K562 (cell line): ENCODE measurements around the gene RAMP2. TPM values are rescaled to one million over a fixed set of nuclear protein-coding genes. Genes with fewer than 3 reads are reported as not detected.

Experiments
- ATAC-seq: fragments of 200-7000 bp; cut with Tn5 transposase; 3 replicates; pipeline ENCODE4 v1.9.1; 2020; ENCODE audit warnings: moderate library complexity
- BruUV-seq: library from RNA; stranded (reverse); fragments of 400-500 nt; replicated peaks from 2 replicates; lab custom pipeline; 2021; lab: Mats Ljungman, UMichigan
- CTCF ChIA-PET: fragments of 300-600 bp; formaldehyde crosslinking; extraction: SDS; loops from one replicate; lab custom pipeline; 2021; ENCODE audit warnings: low intra/inter-chr PET ratio; lab: Yijun Ruan, JAX
- POLR2A ChIA-PET: fragments of 300-600, 350-650 bp; sonication (Branson Sonifier 250); formaldehyde crosslinking; extraction: SDS; loops from one replicate; lab custom pipeline; 2021; ENCODE audit warnings: antibody characterized with exemption, inconsistent platforms; lab: Yijun Ruan, JAX
- DNase-seq, 4 experiments: peaks; one replicate each; pipeline versions ENCODE4 v3.0.0 to v3.0.0-alpha.2; 2011 to 2018; ENCODE audit warnings: low spot score in 3 of 4, mixed read lengths in 3 of 4; ENCODE audit errors: extremely low read depth in 1 of 4
- FAIRE-seq: peaks from 2 replicates; lab custom pipeline; 2011; peaks lifted over from hg19 to GRCh38; lab: Jason Lieb, UNC
- H2AFZ ChIP-seq: 2 replicates; pipeline ENCODE4 v1.6.0; 2011; ENCODE audit warnings: low read depth, low read length, control low read depth, inconsistent platforms
- H3K27ac ChIP-seq: fragments of 200-600 bp; 3 replicates; pipeline ENCODE4 v1.8.0; 2011; ENCODE audit warnings: low read depth, mild to moderate bottlenecking, control low read depth, inconsistent platforms, low read length, moderate library complexity, mixed read lengths; ENCODE audit errors: extremely low read depth
- H3K27me3 ChIP-seq, 2 experiments: fragments of 300-600 bp in 1 of 2; 2 replicates in 1 of 2; 3 replicates in 1 of 2; pipeline versions ENCODE4 v1.6.0 to v1.8.0; 2011; ENCODE audit warnings: inconsistent platforms in 2 of 2, low read length in 2 of 2, mild to moderate bottlenecking in 1 of 2, mixed read lengths in 1 of 2, moderate library complexity in 1 of 2; ENCODE audit not compliant: control insufficient read depth in 2 of 2, insufficient read depth in 2 of 2
- H3K36me3 ChIP-seq: fragments of 300-600 bp; 3 replicates; pipeline ENCODE4 v1.8.0; 2011; ENCODE audit warnings: mild to moderate bottlenecking, low read length, inconsistent platforms; ENCODE audit not compliant: control insufficient read depth, insufficient read depth
- H3K4me1 ChIP-seq, 2 experiments: fragments of 200-600 bp in 1 of 2; replicated peaks in 1 of 2; 2 replicates in 1 of 2; 3 replicates in 1 of 2; pipeline versions ENCODE4 v1.5.1 to v1.8.0; 2011; ENCODE audit warnings: inconsistent platforms in 2 of 2, low read length in 2 of 2, mild to moderate bottlenecking in 1 of 2, mixed read lengths in 1 of 2, moderate library complexity in 1 of 2; ENCODE audit not compliant: control insufficient read depth in 2 of 2, insufficient read depth in 2 of 2
- H3K4me2 ChIP-seq: 2 replicates; pipeline ENCODE4 v1.6.1; 2011; ENCODE audit warnings: low read length, control low read depth, inconsistent platforms, mixed read lengths; ENCODE audit not compliant: insufficient read depth
- H3K4me3 ChIP-seq: fragments of 200-600 bp; sonication (generic), shearing (Covaris generic); 2 replicates; pipeline ENCODE4 v1.5.1; 2016; ENCODE audit warnings: control low read depth, inconsistent platforms
- H3K79me2 ChIP-seq: fragments of 200-600 bp; 3 replicates; pipeline ENCODE4 v1.8.0; 2011; ENCODE audit warnings: low read length, inconsistent platforms; ENCODE audit not compliant: control insufficient read depth, insufficient read depth
- H3K9ac ChIP-seq, 2 experiments: 2 replicates each; pipeline versions ENCODE4 v1.6.0 to v1.6.1; 2011; ENCODE audit warnings: low read depth in 2 of 2, low read length in 2 of 2, control low read depth in 1 of 2, inconsistent platforms in 1 of 2, mild to moderate bottlenecking in 1 of 2, mixed read lengths in 1 of 2; ENCODE audit not compliant: insufficient read depth in 1 of 2
- H3K9me1 ChIP-seq: one replicate; pipeline ENCODE4 v1.6.0; 2011; ENCODE audit warnings: inconsistent platforms, mild to moderate bottlenecking, low read length, moderate library complexity; ENCODE audit not compliant: control insufficient read depth, insufficient read depth
- H3K9me3 ChIP-seq: replicated peaks from 2 replicates; pipeline ENCODE4 v1.5.1; 2011; ENCODE audit warnings: low read depth, low read length, inconsistent platforms; ENCODE audit not compliant: control insufficient read depth, insufficient read depth
- H4K20me1 ChIP-seq: replicated peaks from 2 replicates; pipeline ENCODE4 v1.6.1; 2011; ENCODE audit warnings: low read length, inconsistent platforms, mixed read lengths; ENCODE audit not compliant: control insufficient read depth, insufficient read depth
- HMBOX1 ChIP-seq: sonication (generic); IDR thresholded peaks from 2 replicates; pipeline ENCODE4 v1.6.1; 2016
- HNRNPUL1 ChIP-seq: fragments of 200-400 bp; formaldehyde crosslinking; IDR thresholded peaks from 2 replicates; pipeline ENCODE4 v1.6.1; 2017; ENCODE audit warnings: low read length
- JUNB ChIP-seq: fragments of 450-650 bp; formaldehyde crosslinking; conservative IDR thresholded peaks from 2 replicates; pipeline ENCODE4 v1.4.0; 2020; ENCODE audit warnings: mild to moderate bottlenecking
- KAT8 ChIP-seq: fragments of 450-650 bp; IDR thresholded peaks from 2 replicates; pipeline ENCODE4 v1.6.1; 2016; ENCODE audit warnings: low read depth, mild to moderate bottlenecking
- PHF8 ChIP-seq: fragments of 200-600 bp; sonication (generic); IDR thresholded peaks from 2 replicates; pipeline ENCODE4 v1.6.1; 2012; ENCODE audit warnings: mixed run types, mild to moderate bottlenecking, inconsistent platforms, low read length, moderate library complexity, borderline replicate concordance
- PKNOX1 ChIP-seq: fragments of 450-650 bp; IDR thresholded peaks from 2 replicates; pipeline ENCODE4 v1.6.1; 2016
- POLR3G ChIP-seq: IDR thresholded peaks from 2 replicates; pipeline ENCODE4 v1.6.1; 2011; ENCODE audit not compliant: insufficient read length, insufficient replicate concordance; ENCODE audit errors: extremely low read depth
- PTBP1 ChIP-seq: fragments of 200-400 bp; formaldehyde crosslinking; IDR thresholded peaks from 2 replicates; pipeline ENCODE4 v1.6.1; 2017; ENCODE audit warnings: low read depth, low read length
- SMARCA5 ChIP-seq: fragments of 450-650 bp; IDR thresholded peaks from 2 replicates; pipeline ENCODE4 v1.6.1; 2016
- SPI1 ChIP-seq: IDR thresholded peaks from 2 replicates; pipeline ENCODE4 v1.6.1; 2011; ENCODE audit warnings: low read depth, low read length, control low read depth, borderline replicate concordance
- ZBTB2 ChIP-seq: fragments of 450-650 bp; IDR thresholded peaks from 2 replicates; pipeline ENCODE4 v1.6.1; 2016; ENCODE audit warnings: antibody characterized with exemption
- ZNF444 ChIP-seq: fragments of 250-450 bp; sonication (Bioruptor Pico); IDR thresholded peaks from 2 replicates; pipeline ENCODE4 v1.4.0; 2020; ENCODE audit warnings: mild to moderate bottlenecking, moderate library complexity
- in situ Hi-C: fragments of 300-500 bp; cut with MboI; formaldehyde crosslinking; loops from 4 replicates; pipeline ENCODE4 v1.15.0; 2018; ENCODE audit warnings: inconsistent platforms, mixed read lengths
- intact Hi-C: fragments of 100-400 bp; cut with micrococcal nuclease; formaldehyde crosslinking; loops from 2 replicates; pipeline ENCODE4 v1.14.2; 2022
- polyA plus RNA-seq, 8 experiments: library from polyadenylated mRNA; depleted of rRNA in 4 of 8; stranded (reverse) in 5 of 8; unstranded in 3 of 8; fragments of >200 nt; fragmentation: Nextera tagmentation in 2 of 8; fragmentation: Illumina TruSeq in 1 of 8; extraction: Ambion mirVana in 2 of 8; extraction: Trizol in 1 of 8; gene quantifications; 2 replicates each; pipeline versions ENCODE4 v1.2.1 to v1.2.3, GENCODE V29; 2011 to 2014; ENCODE audit warnings: inconsistent platforms in 1 of 8, missing spikeins in 1 of 8
- total RNA-seq, 7 experiments: library from RNA; depleted of rRNA in 6 of 7; stranded (reverse); fragments of >200 nt in 6 of 7; fragmentation: Illumina TruSeq in 2 of 7; extraction: Trizol in 2 of 7; gene quantifications; 2 replicates each; pipeline versions ENCODE4 v1.2.1 to v1.2.3, GENCODE V29; 2011 to 2021; ENCODE audit warnings: low replicate concordance in 1 of 7

The RAMP2 gene
- total and polyA plus RNA-seq, 9 of the 15 experiments (the other 6 are each of a cell fraction or from before 2014, with no cell fraction given), result not detected

- Histone ChIP-seq H3K4me1 (peaks cover 11 to 14% of the 10 kb centered on the region in 2 experiments; a peak in 3 of 5 replicates), H3K9me1 (no peaks in the 10 kb centered on the region), H3K9me3 (no peaks in the 10 kb centered on the region), H2AFZ (peak overlapping the region; percentile 87), H3K9ac (no peak overlapping the region), H3K79me2 (no peaks in the 10 kb centered on the region), H3K27me3 (no peaks in the 10 kb centered on the region), H3K27ac (no peak overlapping the region), H3K4me3 (no peak overlapping the region), H3K36me3 (no peaks in the 10 kb centered on the region), H4K20me1 (no peaks in the 10 kb centered on the region), H3K4me2 (peak overlapping the region; percentile 30; the same call in 1 of the 2 replicates)
- TF ChIP-seq SPI1, result peak; percentile 57; the same call in 1 of the 2 replicates
- TF ChIP-seq HMBOX1, result 0 out of 2 replicates have a peak, but pooled peaks have one; percentile 31
- TF ChIP-seq ZNF444 (CRISPR knock-in tag), result no peak
- TF ChIP-seq POLR3G, result no peak
- no peak for TF ChIP-seq KAT8
- no peak for TF ChIP-seq SMARCA5
- no peak for TF ChIP-seq ZBTB2
- TF ChIP-seq PKNOX1, result no peak
- no peak for TF ChIP-seq PTBP1
- no peak for TF ChIP-seq JUNB (CRISPR knock-in tag)
- TF ChIP-seq PHF8, result no peak
- no peak for TF ChIP-seq HNRNPUL1
- intact Hi-C loops, result no loop called here
- ATAC-seq (no peak), DNase-seq (no peak), FAIRE-seq (peak; percentile 29)
- in situ Hi-C loops, result no loop called here
- CTCF ChIA-PET, result no interaction called here
- POLR2A ChIA-PET, result interaction anchor here (1.4 to 1.6 kb wide), 2 partner anchors 16 to 50 kb away, joined by 3 read pairs; no protein-coding TSS in a partner anchor
- BruUV-seq, result no TSS peak
Observed at GRCh38 chr17:42767512-42767911, 6.5 kb downstream of the RAMP2 start.
